IPS-20b (cell line): ENCODE data around the gene PLOD2.

ENCODE experiments used
- H3K27ac ChIP-seq: one replicate; pipeline ENCODE4 v1.5.1; 2013; ENCODE audit warnings: low read length
- H3K27me3 ChIP-seq: 2 replicates; pipeline ENCODE4 v1.6.1; 2013; ENCODE audit warnings: mild to moderate bottlenecking, low read length, inconsistent platforms; ENCODE audit not compliant: insufficient read depth
- H3K36me3 ChIP-seq: 2 replicates; pipeline ENCODE4 v1.6.1; 2013; ENCODE audit warnings: low read depth, mild to moderate bottlenecking, inconsistent platforms, low read length, moderate library complexity; ENCODE audit not compliant: insufficient read depth
- H3K4me1 ChIP-seq: 2 replicates; pipeline ENCODE4 v1.6.1; 2013; ENCODE audit warnings: mild to moderate bottlenecking, control low read depth, inconsistent platforms, low read length, moderate library complexity; ENCODE audit not compliant: insufficient read depth
- H3K4me3 ChIP-seq: 2 replicates; pipeline ENCODE4 v1.5.1; 2013; ENCODE audit warnings: mild to moderate bottlenecking, low read length, inconsistent platforms
- H3K9ac ChIP-seq: 2 replicates; pipeline ENCODE4 v1.6.1; 2013; ENCODE audit warnings: low read depth, mild to moderate bottlenecking, inconsistent platforms, low read length, moderate library complexity
- H3K9me3 ChIP-seq: 2 replicates; pipeline ENCODE4 v1.6.1; 2013; ENCODE audit warnings: mild to moderate bottlenecking, low read depth, low read length, inconsistent platforms; ENCODE audit not compliant: insufficient read depth

PLOD2 gene

DNA sequence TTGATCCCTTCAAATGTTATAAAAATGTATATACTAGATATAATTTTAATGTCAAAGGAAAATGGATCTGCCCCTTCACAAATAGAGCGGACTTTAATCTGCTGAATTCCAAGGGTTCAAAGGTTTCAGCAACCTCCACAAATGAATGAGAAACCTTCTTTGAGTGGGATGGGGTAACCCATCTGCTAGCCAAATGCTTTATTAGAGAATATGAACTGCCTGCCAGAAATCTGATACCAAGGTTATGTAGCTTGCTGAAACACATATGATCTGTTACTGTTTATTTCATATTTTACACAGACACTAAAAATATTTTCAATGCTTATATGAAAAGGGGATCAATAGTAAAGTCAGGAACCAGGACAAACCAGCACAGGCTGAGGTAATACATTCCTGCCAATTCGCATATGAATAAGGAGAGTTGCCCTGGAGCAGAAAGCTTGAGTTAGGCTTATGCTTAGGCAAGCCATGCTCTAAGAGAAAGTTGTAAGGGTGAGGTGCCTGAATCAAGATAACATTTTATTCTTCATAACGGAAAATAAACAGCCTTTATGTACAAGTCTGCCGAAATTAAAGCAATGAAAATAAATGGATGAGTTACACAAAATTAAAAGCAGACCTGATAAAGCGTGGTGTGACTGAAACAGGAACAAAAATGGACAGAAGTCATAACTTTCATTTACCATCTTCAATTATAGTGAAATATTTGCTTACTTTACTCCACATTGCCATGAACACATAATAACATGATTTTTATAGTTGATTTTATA is 26.5 kb downstream of the PLOD2 start:
- peaks cover 26% of the 10 kb centered on the region for H3K4me1 ChIP-seq
- H3K27ac ChIP-seq = no peak overlapping the region
- H3K27me3 ChIP-seq = no peaks in the 10 kb centered on the region
- H3K36me3 ChIP-seq = no peaks in the 10 kb centered on the region
- H3K9me3 ChIP-seq = no peaks in the 10 kb centered on the region
- H3K9ac ChIP-seq = no peak overlapping the region
- H3K4me3 ChIP-seq = peak overlapping the region; percentile 25

DNA sequence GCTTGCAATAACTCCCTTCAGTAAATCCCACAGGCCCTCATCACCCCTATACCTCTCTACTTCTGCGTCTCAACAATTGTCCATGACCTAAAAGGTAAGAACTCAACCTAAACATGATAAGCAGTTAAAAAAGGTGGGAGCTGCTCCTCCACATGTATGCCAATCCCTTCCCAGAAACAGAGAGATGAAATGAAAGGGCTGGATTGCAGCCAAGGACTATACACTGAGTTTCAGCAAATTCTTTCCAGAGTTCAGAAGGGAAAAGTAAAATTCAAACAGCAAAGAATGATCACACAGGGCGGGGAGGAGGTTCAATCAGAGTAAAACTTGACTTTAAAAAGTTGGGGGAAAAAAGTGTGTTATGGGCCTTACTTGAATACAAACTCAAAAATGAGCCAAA is 27.5 kb downstream of the PLOD2 start:
- H3K4me1 ChIP-seq = peaks cover 22% of the 10 kb centered on the region
- no peaks in the 10 kb centered on the region for H3K9me3 ChIP-seq
- no peaks in the 10 kb centered on the region for H3K36me3 ChIP-seq
- H3K27me3 ChIP-seq = no peaks in the 10 kb centered on the region
- no peak overlapping the region for H3K9ac ChIP-seq
- H3K27ac ChIP-seq = no peak overlapping the region
- no peak overlapping the region for H3K4me3 ChIP-seq

DNA sequence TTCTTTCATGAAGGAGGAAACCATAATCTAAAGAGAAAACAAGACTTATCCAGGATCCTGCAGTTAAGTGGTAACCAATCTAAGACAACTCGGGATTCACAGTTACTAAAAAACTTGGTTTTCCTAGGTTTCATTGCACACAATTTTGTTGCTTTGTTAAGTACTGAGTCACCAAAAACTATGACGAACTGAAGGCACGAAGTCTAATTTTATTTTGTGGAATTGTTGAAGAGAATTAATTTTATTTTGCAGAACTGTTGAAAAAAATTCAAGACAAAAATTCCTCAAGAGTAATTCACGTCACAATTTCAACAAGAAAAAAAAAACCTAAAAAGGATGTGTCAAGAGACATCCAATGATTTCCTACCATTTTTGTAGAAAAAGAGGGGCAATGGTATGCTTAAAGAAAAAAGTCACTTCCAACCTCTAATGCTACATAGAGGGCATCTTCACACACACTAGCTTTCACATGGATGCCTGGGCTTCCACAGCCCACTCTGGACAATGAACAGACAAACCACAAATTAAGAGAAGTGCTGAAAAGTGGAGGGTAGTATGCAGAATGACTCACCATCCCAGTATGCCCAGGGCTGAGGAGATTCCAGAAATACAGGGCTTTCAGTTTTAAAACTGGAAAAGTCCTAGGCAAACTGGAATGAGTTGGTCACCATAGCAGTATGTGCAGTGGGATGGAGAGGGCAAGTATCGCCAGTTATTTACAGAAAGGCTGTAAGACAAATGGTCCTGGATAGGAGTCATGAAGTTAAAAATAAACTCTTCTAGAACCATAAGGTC is 29.2 kb downstream of the PLOD2 start:
- H3K4me1 ChIP-seq = peaks cover 15% of the 10 kb centered on the region
- H3K27me3 ChIP-seq = no peaks in the 10 kb centered on the region
- no peak overlapping the region for H3K9ac ChIP-seq
- no peak overlapping the region for H3K4me3 ChIP-seq
- no peak overlapping the region for H3K27ac ChIP-seq
- no peaks in the 10 kb centered on the region for H3K36me3 ChIP-seq
- no peaks in the 10 kb centered on the region for H3K9me3 ChIP-seq

- H3K27me3 ChIP-seq = no peaks in the 10 kb centered on the region
- no peak overlapping the region for H3K4me3 ChIP-seq
- H3K27ac ChIP-seq = no peak overlapping the region
- H3K9ac ChIP-seq = no peak overlapping the region
- peaks cover 15% of the 10 kb centered on the region for H3K4me1 ChIP-seq
- no peaks in the 10 kb centered on the region for H3K36me3 ChIP-seq
- H3K9me3 ChIP-seq = no peaks in the 10 kb centered on the region
Observed at GRCh38 chr3:146130881-146131371, 30.1 kb downstream of the PLOD2 start.

DNA sequence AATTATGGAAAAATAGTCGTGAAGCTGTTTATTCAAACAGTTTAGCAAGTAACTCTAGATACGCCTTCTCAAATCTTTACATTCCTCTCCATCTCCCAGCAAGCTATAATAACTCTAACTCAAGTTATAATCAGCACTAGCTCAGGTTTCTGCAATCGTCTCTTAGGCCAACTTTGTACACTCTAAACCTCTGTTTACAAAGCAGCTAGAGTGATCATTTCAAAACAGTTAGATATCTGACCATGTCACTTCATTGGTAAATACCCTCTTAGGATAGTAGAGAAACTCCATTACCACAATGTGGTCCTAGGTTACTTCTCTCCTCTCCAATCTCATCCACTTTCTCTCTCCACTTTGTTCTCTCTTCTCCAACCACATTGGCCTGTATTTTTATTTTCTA is 31.2 kb downstream of the PLOD2 start:
- Histone ChIP-seq H3K4me3 (no peak overlapping the region), H3K36me3 (no peaks in the 10 kb centered on the region), H3K27ac (no peak overlapping the region), H3K4me1 (peaks cover 11% of the 10 kb centered on the region), H3K9ac (no peak overlapping the region), H3K9me3 (no peaks in the 10 kb centered on the region), H3K27me3 (no peaks in the 10 kb centered on the region)

DNA sequence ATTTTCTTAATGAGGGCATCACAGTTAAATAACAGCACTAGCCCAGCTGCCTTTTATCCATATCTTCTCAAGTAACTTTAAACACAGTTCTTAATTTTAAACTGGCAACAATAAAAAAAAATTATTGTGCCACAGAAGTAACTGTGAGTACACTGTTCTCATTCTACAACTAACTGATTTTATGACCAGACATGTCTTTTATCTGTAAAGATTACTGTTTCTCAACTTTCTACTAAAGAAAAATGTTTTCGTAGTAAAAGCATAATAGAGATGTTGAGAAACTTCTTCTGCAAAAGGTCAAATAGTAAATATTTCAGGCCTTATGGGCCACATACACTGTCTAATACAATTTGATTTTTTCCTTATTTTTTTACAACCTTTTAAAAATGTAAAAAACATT is 32.0 kb downstream of the PLOD2 start:
- no peak overlapping the region for H3K4me3 ChIP-seq
- H3K27me3 ChIP-seq = no peaks in the 10 kb centered on the region
- H3K36me3 ChIP-seq = no peaks in the 10 kb centered on the region
- H3K9ac ChIP-seq = no peak overlapping the region
- peaks cover 6% of the 10 kb centered on the region for H3K4me1 ChIP-seq
- no peak overlapping the region for H3K27ac ChIP-seq
- no peaks in the 10 kb centered on the region for H3K9me3 ChIP-seq

- Histone ChIP-seq H3K9ac (no peak overlapping the region), H3K4me3 (no peak overlapping the region), H3K4me1 (no peaks in the 10 kb centered on the region), H3K36me3 (no peaks in the 10 kb centered on the region), H3K27me3 (no peaks in the 10 kb centered on the region), H3K27ac (no peak overlapping the region), H3K9me3 (no peaks in the 10 kb centered on the region)
Observed at GRCh38 chr3:146128179-146128578, 32.8 kb downstream of the PLOD2 start.

GRCh38 chr3:146125951-146126350 is 35.0 kb downstream of the PLOD2 start:
- Histone ChIP-seq H3K27me3 (no peaks in the 10 kb centered on the region), H3K27ac (no peak overlapping the region), H3K4me1 (no peaks in the 10 kb centered on the region), H3K9me3 (no peaks in the 10 kb centered on the region), H3K36me3 (no peaks in the 10 kb centered on the region), H3K4me3 (no peak overlapping the region), H3K9ac (no peak overlapping the region)

DNA sequence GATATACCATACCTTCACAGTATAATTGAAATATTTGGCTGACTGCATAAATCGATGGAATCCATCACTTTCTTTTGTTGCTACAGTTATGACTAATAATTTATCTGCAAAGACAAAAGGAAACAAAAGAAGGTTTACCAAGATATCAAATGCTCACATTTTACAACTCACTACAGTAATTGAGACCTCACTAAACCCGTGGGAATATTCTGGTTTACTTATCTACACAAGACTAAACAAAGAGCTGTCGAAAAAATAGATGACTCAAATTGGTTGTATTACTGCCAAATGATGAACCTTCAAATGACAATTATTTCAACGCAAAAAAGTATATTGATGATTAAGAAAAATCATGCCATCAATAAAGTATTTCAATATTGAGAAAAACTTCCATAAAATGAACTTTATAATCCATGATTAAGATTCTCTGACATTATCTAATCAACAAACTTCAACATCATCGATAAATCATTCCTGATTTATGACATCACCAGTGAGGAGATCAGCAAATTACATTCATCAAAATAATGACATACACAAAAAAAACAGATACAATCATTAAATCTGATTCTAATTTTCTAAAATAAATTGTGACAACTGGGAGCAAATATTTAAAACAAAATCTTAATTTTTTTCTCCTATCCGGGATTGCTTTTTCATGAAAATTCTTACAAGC is 36.7 kb downstream of the PLOD2 start:
- no peak overlapping the region for H3K9ac ChIP-seq
- no peak overlapping the region for H3K27ac ChIP-seq
- H3K4me3 ChIP-seq = no peak overlapping the region
- no peaks in the 10 kb centered on the region for H3K9me3 ChIP-seq
- no peaks in the 10 kb centered on the region for H3K36me3 ChIP-seq
- H3K4me1 ChIP-seq = no peaks in the 10 kb centered on the region
- H3K27me3 ChIP-seq = no peaks in the 10 kb centered on the region

- H3K36me3 ChIP-seq = peaks cover 4% of the 10 kb centered on the region; the same call in 1 of the 2 replicates
- H3K9me3 ChIP-seq = peaks cover 6% of the 10 kb centered on the region
- H3K27ac ChIP-seq = no peak overlapping the region
- H3K4me1 ChIP-seq = no peaks in the 10 kb centered on the region
- H3K4me3 ChIP-seq = no peak overlapping the region
- H3K27me3 ChIP-seq = no peaks in the 10 kb centered on the region
- H3K9ac ChIP-seq = no peak overlapping the region
Observed at GRCh38 chr3:146117406-146118285, 43.3 kb downstream of the PLOD2 start.

DNA sequence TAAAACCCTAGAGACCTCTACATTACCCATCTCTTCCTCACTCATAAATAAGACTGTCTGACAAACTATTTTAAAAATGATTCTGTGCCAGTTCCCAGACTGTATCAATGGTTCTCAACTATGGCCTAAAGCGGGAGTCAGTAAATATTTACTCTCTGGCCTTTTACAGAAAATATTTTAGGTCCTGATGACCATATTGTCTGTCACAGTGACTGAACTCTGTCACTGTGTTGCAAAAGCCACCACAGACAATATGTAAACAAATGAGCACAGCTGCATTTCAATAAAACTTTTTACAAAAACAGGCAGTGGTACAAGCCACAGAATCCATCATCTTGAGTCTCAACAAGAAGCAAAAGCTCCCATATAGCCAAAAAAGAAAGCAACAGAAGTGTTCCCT is 45.4 kb downstream of the PLOD2 start:
- H3K9me3 ChIP-seq = peaks cover 6% of the 10 kb centered on the region
- H3K4me1 ChIP-seq = no peaks in the 10 kb centered on the region
- H3K36me3 ChIP-seq = peaks cover 4% of the 10 kb centered on the region; the same call in 1 of the 2 replicates
- no peak overlapping the region for H3K27ac ChIP-seq
- H3K9ac ChIP-seq = no peak overlapping the region
- H3K27me3 ChIP-seq = no peaks in the 10 kb centered on the region
- H3K4me3 ChIP-seq = no peak overlapping the region
